ENCODE measurements around the gene MAN2A2. TPM values are rescaled to one million over a fixed set of nuclear protein-coding genes. Genes with fewer than 3 reads are reported as not detected.
A peak's percentile ranks its signal among the peaks of the same experiment; 100 is the strongest.

MAN2A2 gene
- total and polyA plus RNA-seq, 9 of the 15 experiments (the other 6 are each of a cell fraction or from before 2014, with no cell fraction given): 7.3 to 151 (median 43.4) TPM

- TF ChIP-seq MGA (IDR thresholded peaks at IDR 0.05) (peak; percentile 74), RAD51 (IDR thresholded peaks at IDR 0.05; ENCODE audit: borderline replicate concordance, low read depth) (peak; percentile 58; the same call in 1 of the 2 replicates), SPI1 (IDR thresholded peaks at IDR 0.05; ENCODE audit: borderline replicate concordance, low read depth, low read length) (peak; percentile 87), HCFC1 (IDR thresholded peaks at IDR 0.05; ENCODE audit: low read depth, low read length) (no peak), ZNF24 (IDR thresholded peaks at IDR 0.05) (no peak), E2F4 (CRISPR knock-in tag; IDR thresholded peaks at IDR 0.05; ENCODE audit: low read depth) (no peak), SRSF9 (IDR thresholded peaks at IDR 0.05; ENCODE audit: borderline replicate concordance, low read depth, low read length) (no peak), TOE1 (IDR thresholded peaks at IDR 0.05; ENCODE audit: borderline replicate concordance) (peak; percentile 80; the same call in 1 of the 2 replicates), TOE1 (CRISPR knock-in tag; IDR thresholded peaks at IDR 0.05; ENCODE audit: borderline replicate concordance, low read depth) (no peak), ZNF561 (CRISPR knock-in tag; conservative IDR thresholded peaks at IDR 0.05) (no peak), PRDM10 (IDR thresholded peaks at IDR 0.05; ENCODE audit: partially characterized antibody) (no peak), CBX1 (IDR thresholded peaks at IDR 0.05; ENCODE audit: low read depth) (no peak)
Measured at GRCh38 chr15:90915808-90916440, 12.8 kb downstream of the MAN2A2 start (continued).
